ENCODE data around the gene ARMC3.

The ARMC3 gene

GRCh38 chr10:22977751-22978150 lies 49.9 kb downstream of the ARMC3 start:
- DNase-seq (ENCODE audit: low spot score), result no peak
- no peak for TF ChIP-seq CTCF (IDR thresholded peaks at IDR 0.05; ENCODE audit: extremely low read depth, insufficient read depth, missing control alignments)
- in situ Hi-C loops (cut with MboI; ENCODE audit: low pct_unique_long_range_greater_than_20kb, low sequenced_read_pairs, unreplicated experiment), result loop anchor here (25.0 kb wide), 1 partner anchor 665 kb away; the partner anchor contains the start of genes BMI1 and COMMD3

GRCh38 chr10:22978287-22978686 lies 50.4 kb downstream of the ARMC3 start:
- TF ChIP-seq CTCF (IDR thresholded peaks at IDR 0.05; ENCODE audit: extremely low read depth, insufficient read depth, missing control alignments), result no peak
- DNase-seq (ENCODE audit: low spot score), result no peak
- in situ Hi-C loops (cut with MboI; ENCODE audit: low pct_unique_long_range_greater_than_20kb, low sequenced_read_pairs, unreplicated experiment), result loop anchor here (25.0 kb wide), 1 partner anchor 666 kb away; the partner anchor contains the start of genes BMI1 and COMMD3

GRCh38 chr10:22978918-22979317 lies 51.1 kb downstream of the ARMC3 start:
- no peak for TF ChIP-seq CTCF (IDR thresholded peaks at IDR 0.05; ENCODE audit: extremely low read depth, insufficient read depth, missing control alignments)
- in situ Hi-C loops (cut with MboI; ENCODE audit: low pct_unique_long_range_greater_than_20kb, low sequenced_read_pairs, unreplicated experiment), result loop anchor here (25.0 kb wide), 1 partner anchor 667 kb away; the partner anchor contains the start of genes BMI1 and COMMD3
- no peak for DNase-seq (ENCODE audit: low spot score)

GRCh38 chr10:22980822-22981221 lies 53.0 kb downstream of the ARMC3 start:
- no peak for TF ChIP-seq CTCF (IDR thresholded peaks at IDR 0.05; ENCODE audit: extremely low read depth, insufficient read depth, missing control alignments)
- DNase-seq (ENCODE audit: low spot score), result no peak
- in situ Hi-C loops (cut with MboI; ENCODE audit: low pct_unique_long_range_greater_than_20kb, low sequenced_read_pairs, unreplicated experiment), result loop anchor here (10.0 to 25.0 kb wide), 3 partner anchors 426 to 976 kb away; partner anchors contain the start of genes BMI1, COMMD3 and DNAJC1

GRCh38 chr10:22984066-22984465 lies 56.2 kb downstream of the ARMC3 start:
- in situ Hi-C loops (cut with MboI; ENCODE audit: low pct_unique_long_range_greater_than_20kb, low sequenced_read_pairs, unreplicated experiment), result loop anchor here (10.0 to 25.0 kb wide), 3 partner anchors 429 to 979 kb away; partner anchors contain the start of genes BMI1, COMMD3 and DNAJC1
- DNase-seq (ENCODE audit: low spot score), result no peak
- no peak for TF ChIP-seq CTCF (IDR thresholded peaks at IDR 0.05; ENCODE audit: extremely low read depth, insufficient read depth, missing control alignments)

GRCh38 chr10:22986771-22987542 lies 59.1 kb downstream of the ARMC3 start:
- TF ChIP-seq CTCF (IDR thresholded peaks at IDR 0.05; ENCODE audit: extremely low read depth, insufficient read depth, missing control alignments), result peak; percentile 40
- in situ Hi-C loops (cut with MboI; ENCODE audit: low pct_unique_long_range_greater_than_20kb, low sequenced_read_pairs, unreplicated experiment), result loop anchor here (10.0 to 25.0 kb wide), 3 partner anchors 432 to 982 kb away; partner anchors contain the start of genes BMI1, COMMD3 and DNAJC1
- DNase-seq (ENCODE audit: low spot score), result peak; percentile 36
